ENCODE results near the gene DNAJC24. TPM values are rescaled to one million over a fixed set of nuclear protein-coding genes. Genes with fewer than 3 reads are reported as not detected.

Gene DNAJC24
- total RNA-seq, 4 donors from 2014 or later: 7.8 to 26.9 (median 16.3) TPM

Other genes starting within 250 kb of the DNAJC24 start
- 1 to 10 TPM in 1 of 4 donors, under 1 TPM in 1, not detected in 2; 0.34 to 2.7 TPM for gene DCDC1, start 121 bp upstream of the DNAJC24 start, total RNA-seq
- gene IMMP1L, start 139.8 kb downstream of the DNAJC24 start, total RNA-seq: 10 to 100 TPM in 3 of 4 donors, 1 to 10 TPM in 1; 7.1 to 61.9 (median 33.5) TPM
- gene ELP4, start 139.9 kb downstream of the DNAJC24 start, total RNA-seq: 10 to 100 TPM; 28.5 to 37.6 (median 32.3) TPM